ENCODE measurements around the gene HMOX1. TPM values are rescaled to one million over a fixed set of nuclear protein-coding genes. Genes with fewer than 3 reads are reported as not detected.

The HMOX1 gene
- total RNA-seq, 1 experiment from 2014 or later = 26.4 TPM

DNA sequence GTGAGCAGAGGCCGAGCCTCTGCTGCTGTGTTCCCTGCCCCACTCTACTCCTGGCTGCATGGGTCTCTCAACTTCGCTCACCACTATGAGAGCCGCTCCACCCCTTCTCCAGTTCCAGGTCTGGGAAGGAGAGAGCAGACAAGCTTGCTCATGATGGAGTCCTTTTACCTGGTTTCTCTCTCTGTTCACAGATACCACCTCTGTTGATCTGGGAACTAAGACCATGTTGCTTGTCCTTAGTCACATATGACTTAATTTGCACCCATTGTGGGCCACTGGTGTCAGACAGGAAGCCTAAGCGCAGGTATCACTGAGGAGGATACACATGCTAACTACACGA lies 45.9 kb downstream of the HMOX1 start:
- ChIA-PET CTCF (interaction anchor here (1.0 kb wide), 1 partner anchor 640 kb away, joined by 3 read pairs; no protein-coding TSS in a partner anchor), POLR2A (no interaction called here), RAD21 (ENCODE audit: low non-redundant PET in 1 of 2, low total read pairs in 2 of 2, uncharacterized antibody in 2 of 2, unreplicated experiment in 2 of 2) (interaction anchor here in 1 of 2 experiments (0.6 to 1.2 kb wide), 3 partner anchors 47 to 121 kb away, joined by 3 read pairs; no protein-coding TSS in a partner anchor)
- no peak overlapping the region for H3K4me3 ChIP-seq (replicated peaks in 1 of 2; ENCODE audit: low read depth in 1 of 2, low read length in 2 of 2)
- no peaks in the 10 kb centered on the region for H3K27me3 ChIP-seq (ENCODE audit: insufficient read depth, low read length)
- H3K36me3 ChIP-seq (ENCODE audit: control insufficient read depth in 1 of 2, insufficient read depth in 2 of 2, low read length in 2 of 2) = peaks cover 5 to 56% of the 10 kb centered on the region in 2 experiments
- peaks cover 7% of the 10 kb centered on the region; the same call in 1 of the 2 replicates for H3K79me2 ChIP-seq (ENCODE audit: insufficient read depth, low read length)
- no peak for ATAC-seq
- H3K9me3 ChIP-seq (ENCODE audit: control insufficient read depth in 1 of 2, insufficient read depth in 1 of 2, low read depth in 1 of 2, low read length in 2 of 2) = no peaks in the 10 kb centered on the region
- no peak for DNase-seq (ENCODE audit: low read depth, low spot score)
- peak overlapping the region; percentile 29; the same call in 1 of the 2 replicates for H3K4me2 ChIP-seq (ENCODE audit: low read length)
- intact Hi-C loops (cut with micrococcal nuclease) = no loop called here
- peaks cover 17 to 18% of the 10 kb centered on the region in 2 experiments for H3K4me1 ChIP-seq (ENCODE audit: control insufficient read depth in 1 of 2, insufficient read depth in 2 of 2, low read length in 2 of 2)
- peak overlapping the region; percentile 72 for H3K27ac ChIP-seq (ENCODE audit: low read depth, low read length)
- no TSS peak for BruUV-seq (replicated peaks)
- H3K9ac ChIP-seq (ENCODE audit: low read length) = no peak overlapping the region
- H2AFZ ChIP-seq (ENCODE audit: low read depth, low read length, poor library complexity, severe bottlenecking) = no peak overlapping the region
- H4K20me1 ChIP-seq (ENCODE audit: insufficient read depth) = 0 out of 2 replicates have a peak, but pooled peaks cover 3% of the 10 kb centered on the region
- no peak for TF ChIP-seq TCF7L2 (IDR thresholded peaks at IDR 0.05; ENCODE audit: borderline replicate concordance, extremely low read depth, insufficient read depth, insufficient read length)
- no peak for TF ChIP-seq ZNF274 (IDR thresholded peaks at IDR 0.05; ENCODE audit: low read depth, low read length)
- no peak for TF ChIP-seq YY1 (IDR thresholded peaks at IDR 0.05; ENCODE audit: extremely low read depth, insufficient replicate concordance, low read depth, low read length)
- TF ChIP-seq, protein P1, sequence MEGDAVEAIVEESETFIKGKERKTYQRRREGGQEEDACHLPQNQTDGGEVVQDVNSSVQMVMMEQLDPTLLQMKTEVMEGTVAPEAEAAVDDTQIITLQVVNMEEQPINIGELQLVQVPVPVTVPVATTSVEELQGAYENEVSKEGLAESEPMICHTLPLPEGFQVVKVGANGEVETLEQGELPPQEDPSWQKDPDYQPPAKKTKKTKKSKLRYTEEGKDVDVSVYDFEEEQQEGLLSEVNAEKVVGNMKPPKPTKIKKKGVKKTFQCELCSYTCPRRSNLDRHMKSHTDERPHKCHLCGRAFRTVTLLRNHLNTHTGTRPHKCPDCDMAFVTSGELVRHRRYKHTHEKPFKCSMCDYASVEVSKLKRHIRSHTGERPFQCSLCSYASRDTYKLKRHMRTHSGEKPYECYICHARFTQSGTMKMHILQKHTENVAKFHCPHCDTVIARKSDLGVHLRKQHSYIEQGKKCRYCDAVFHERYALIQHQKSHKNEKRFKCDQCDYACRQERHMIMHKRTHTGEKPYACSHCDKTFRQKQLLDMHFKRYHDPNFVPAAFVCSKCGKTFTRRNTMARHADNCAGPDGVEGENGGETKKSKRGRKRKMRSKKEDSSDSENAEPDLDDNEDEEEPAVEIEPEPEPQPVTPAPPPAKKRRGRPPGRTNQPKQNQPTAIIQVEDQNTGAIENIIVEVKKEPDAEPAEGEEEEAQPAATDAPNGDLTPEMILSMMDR (IDR thresholded peaks at IDR 0.05 in 2 of 3, conservative IDR thresholded peaks at IDR 0.05 in 1 of 3; ENCODE audit: borderline replicate concordance in 1 of 3, insufficient read depth in 1 of 3, low read depth in 2 of 3, low read length in 2 of 3) = no peak
- TF ChIP-seq, protein P2, sequence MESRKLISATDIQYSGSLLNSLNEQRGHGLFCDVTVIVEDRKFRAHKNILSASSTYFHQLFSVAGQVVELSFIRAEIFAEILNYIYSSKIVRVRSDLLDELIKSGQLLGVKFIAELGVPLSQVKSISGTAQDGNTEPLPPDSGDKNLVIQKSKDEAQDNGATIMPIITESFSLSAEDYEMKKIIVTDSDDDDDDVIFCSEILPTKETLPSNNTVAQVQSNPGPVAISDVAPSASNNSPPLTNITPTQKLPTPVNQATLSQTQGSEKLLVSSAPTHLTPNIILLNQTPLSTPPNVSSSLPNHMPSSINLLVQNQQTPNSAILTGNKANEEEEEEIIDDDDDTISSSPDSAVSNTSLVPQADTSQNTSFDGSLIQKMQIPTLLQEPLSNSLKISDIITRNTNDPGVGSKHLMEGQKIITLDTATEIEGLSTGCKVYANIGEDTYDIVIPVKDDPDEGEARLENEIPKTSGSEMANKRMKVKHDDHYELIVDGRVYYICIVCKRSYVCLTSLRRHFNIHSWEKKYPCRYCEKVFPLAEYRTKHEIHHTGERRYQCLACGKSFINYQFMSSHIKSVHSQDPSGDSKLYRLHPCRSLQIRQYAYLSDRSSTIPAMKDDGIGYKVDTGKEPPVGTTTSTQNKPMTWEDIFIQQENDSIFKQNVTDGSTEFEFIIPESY (IDR thresholded peaks at IDR 0.05; ENCODE audit: extremely low read depth, insufficient replicate concordance, low read length) = no peak
- TF ChIP-seq JUND (IDR thresholded peaks at IDR 0.05) = no peak
- no peak for TF ChIP-seq EGR1 (IDR thresholded peaks at IDR 0.05; ENCODE audit: low read depth)
- TF ChIP-seq EZH2 (IDR thresholded peaks at IDR 0.05) = no peak
- no peak for TF ChIP-seq ZFX (IDR thresholded peaks at IDR 0.05)
- TF ChIP-seq POLR2A (IDR thresholded peaks at IDR 0.05; ENCODE audit: borderline replicate concordance, extremely low read depth, insufficient read depth, insufficient read length) = no peak
- TF ChIP-seq SIN3A (IDR thresholded peaks at IDR 0.05; ENCODE audit: low read depth) = no peak
- TF ChIP-seq POLR2AphosphoS5 (IDR thresholded peaks at IDR 0.05; ENCODE audit: low read depth, low read length) = no peak
- no peaks in the 10 kb centered on the region for H3K9me2 ChIP-seq (ENCODE audit: insufficient read depth)

All from HCT116 (cell line).